Tibial nerve (tissue), 4 donors: ENCODE data around the gene ZNF587B. TPM values are rescaled to one million over a fixed set of nuclear protein-coding genes. Genes with fewer than 3 reads are reported as not detected.
A peak's percentile ranks its signal among the peaks of the same experiment; 100 is the strongest.
"Not testable (repeated sequence)": the region's sequence is repeated elsewhere in the genome, so short reads cannot be mapped to it uniquely, and the experiment has no call there.

Experiments used
- DNase-seq, 2 donors: peaks; one replicate each; pipeline ENCODE4 v3.0.0-alpha.2; 2019; ENCODE audit warnings: low spot score in 2 of 2
- H3K27ac ChIP-seq, 4 donors: fragments of 200-600 bp; sonication (generic) in 3 of 4; one replicate each; pipeline ENCODE4 v1.5.1; 2017 to 2019; ENCODE audit warnings: mild to moderate bottlenecking in 1 of 4
- H3K27me3 ChIP-seq, 2 donors: fragments of 200-600 bp; sonication (generic) in 1 of 2; one replicate each; pipeline versions ENCODE4 v1.5.1 to v1.6.0; 2017 to 2019
- H3K36me3 ChIP-seq, 3 donors: fragments of 200-600 bp; sonication (generic); one replicate each; pipeline ENCODE4 v1.5.1; 2018 to 2019
- H3K4me1 ChIP-seq, 4 donors: fragments of 200-600 bp; sonication (generic) in 3 of 4; one replicate each; pipeline ENCODE4 v1.5.1; 2017 to 2019
- H3K4me3 ChIP-seq, 4 donors: fragments of 200-600 bp; sonication (generic) in 3 of 4; one replicate each; pipeline ENCODE4 v1.5.1; 2017 to 2019; ENCODE audit warnings: mild to moderate bottlenecking in 1 of 4, moderate library complexity in 1 of 4
- H3K9me3 ChIP-seq, 4 donors: fragments of 200-600 bp; sonication (generic) in 3 of 4; one replicate each; pipeline ENCODE4 v1.5.1; 2017 to 2019
- CTCF ChIP-seq, 5 experiments: fragments of 200-600 bp in 3 of 5; fragments of 450-650 bp in 2 of 5; sonication (generic) in 3 of 5; IDR thresholded peaks; one replicate each; pipeline ENCODE4 v1.5.1; 2016 to 2019; ENCODE audit warnings: antibody characterized with exemption in 5 of 5, mild to moderate bottlenecking in 3 of 5, moderate library complexity in 2 of 5
- EP300 ChIP-seq, 2 donors: sonication (generic); formaldehyde crosslinking; IDR thresholded peaks; one replicate each; pipeline ENCODE4 v1.6.1; 2017; ENCODE audit warnings: antibody characterized with exemption in 2 of 2, mild to moderate bottlenecking in 1 of 2
- POLR2A ChIP-seq, 2 donors: fragments of 450-650 bp; IDR thresholded peaks; one replicate each; pipeline ENCODE4 v1.6.1; 2017; ENCODE audit warnings: antibody characterized with exemption in 2 of 2, mild to moderate bottlenecking in 2 of 2, moderate library complexity in 2 of 2
- whole genome bisulfite sequencing, 2 donors: methylation state at CpG; one replicate each; pipeline ENCODE4 v1.1.5; 2018; 5-methylcytosine and 5-hydroxymethylcytosine counted together
- total RNA-seq, 4 donors: library from RNA; depleted of rRNA; stranded (reverse); fragments of >200 nt; gene quantifications; one replicate each; pipeline ENCODE4 v1.1.0, GENCODE V29; 2016

The ZNF587B gene
- 10 to 100 TPM in 2 of 4 donors, 1 to 10 TPM in 2; 8.5 to 14.9 (median 10.1) TPM for total RNA-seq

- Histone ChIP-seq H3K9me3 (peaks cover 0 to 49% (median 0%) of the 10 kb centered on the region in 4 donors), H3K27ac (peak within 1 kb of the TSS in 1 of 4 donors; percentile 30), H3K4me3 (peak within 1 kb of the TSS in 3 of 4 donors; percentile 19 to 45 (median 24)), H3K4me1 (peaks cover 0 to 9% (median 0%) of the 10 kb centered on the region in 4 donors), H3K36me3 (peaks cover 0 to 65% (median 0%) of the 10 kb centered on the region in 3 donors), H3K27me3 (no peaks in the 10 kb centered on the region)
- whole genome bisulfite sequencing, 2 donors: 17 to 24% methylated on average over 12 to 22 of the region's 22 CpGs
- TF ChIP-seq CTCF (IDR thresholded peaks at IDR 0.05) (peak in 2 of 5 experiments; percentile 21 to 28), POLR2A (IDR thresholded peaks at IDR 0.05) (no peak), EP300 (IDR thresholded peaks at IDR 0.05) (peak in 1 of 2 donors; percentile 8)
- peak in 1 of 2 donors; percentile 35 for DNase-seq
These were observed at the start of gene ZNF587B for GRCh38 chr19:57830071-57830602. Gene ZNF587B (plus strand): TSS chr19:57830299. CDS start chr19:57830529, 230 bp downstream.

GRCh38 chr19:57786286-57786685 is 43.8 kb upstream of the ZNF587B start:
- no peak overlapping the region for H3K4me3 ChIP-seq
- no peak for TF ChIP-seq CTCF (IDR thresholded peaks at IDR 0.05)
- TF ChIP-seq EP300 (IDR thresholded peaks at IDR 0.05): no peak
- no peak for TF ChIP-seq POLR2A (IDR thresholded peaks at IDR 0.05)
- no peak for DNase-seq
- H3K9me3 ChIP-seq: peaks cover 0 to 98% (median 38%) of the 10 kb centered on the region in 4 donors
- H3K27ac ChIP-seq: no peak overlapping the region
- H3K36me3 ChIP-seq: peaks cover 0 to 96% (median 2%) of the 10 kb centered on the region in 3 donors
- H3K27me3 ChIP-seq: no peaks in the 10 kb centered on the region
- whole genome bisulfite sequencing, 2 donors: 95% methylated on average over 35 to 38 of the region's 38 CpGs
- no peaks in the 10 kb centered on the region for H3K4me1 ChIP-seq

GRCh38 chr19:57786906-57787305 is 43.2 kb upstream of the ZNF587B start:
- peaks cover 0 to 97% (median 34%) of the 10 kb centered on the region in 4 donors for H3K9me3 ChIP-seq
- no peak overlapping the region for H3K4me3 ChIP-seq
- no peaks in the 10 kb centered on the region for H3K4me1 ChIP-seq
- no peaks in the 10 kb centered on the region for H3K27me3 ChIP-seq
- no peak for DNase-seq
- peaks cover 0 to 96% (median 0%) of the 10 kb centered on the region in 3 donors for H3K36me3 ChIP-seq
- H3K27ac ChIP-seq: no peak overlapping the region
- WGBS, 2 donors: 95 to 98% methylated on average over 5 of the region's 5 CpGs
- TF ChIP-seq CTCF (IDR thresholded peaks at IDR 0.05) (no peak), POLR2A (IDR thresholded peaks at IDR 0.05) (no peak), EP300 (IDR thresholded peaks at IDR 0.05) (no peak)

- Histone ChIP-seq H3K4me3 (no peak overlapping the region), H3K27ac (no peak overlapping the region), H3K36me3 (peaks cover 0 to 96% (median 0%) of the 10 kb centered on the region in 3 donors), H3K4me1 (no peaks in the 10 kb centered on the region), H3K27me3 (no peaks in the 10 kb centered on the region), H3K9me3 (peaks cover 0 to 97% (median 29%) of the 10 kb centered on the region in 4 donors)
- TF ChIP-seq CTCF (IDR thresholded peaks at IDR 0.05) (no peak), POLR2A (IDR thresholded peaks at IDR 0.05) (no peak)
- no peak for DNase-seq
These were observed 41.9 kb upstream of the ZNF587B start for GRCh38 chr19:57788114-57788692.

- H3K9me3 ChIP-seq: peaks cover 0 to 97% (median 26%) of the 10 kb centered on the region in 4 donors
- 95 to 96% methylated on average over 4 of the region's 4 CpGs for WGBS, 2 donors
These were observed 40.8 kb upstream of the ZNF587B start for GRCh38 chr19:57789288-57789687.

GRCh38 chr19:57796580-57796979 is 33.5 kb upstream of the ZNF587B start:
- peaks cover 0 to 91% (median 0%) of the 10 kb centered on the region in 3 donors for H3K36me3 ChIP-seq
- H3K27me3 ChIP-seq, H3K27ac ChIP-seq, H3K4me3 ChIP-seq, H3K4me1 ChIP-seq, DNase-seq: not testable (repeated sequence)
- WGBS, 2 donors: 89 to 100% methylated on average over 1 of the region's 1 CpG
- H3K9me3 ChIP-seq: peaks cover 0 to 81% (median 3%) of the 10 kb centered on the region in 4 donors

More at GRCh38 chr19:57789288-57789687, 40.8 kb upstream of the ZNF587B start:
- no peak for DNase-seq
- Histone ChIP-seq H3K27ac (no peak overlapping the region), H3K27me3 (no peaks in the 10 kb centered on the region), H3K36me3 (peaks cover 0 to 97% (median 0%) of the 10 kb centered on the region in 3 donors), H3K4me1 (no peaks in the 10 kb centered on the region), H3K4me3 (no peak overlapping the region)
- TF ChIP-seq EP300 (IDR thresholded peaks at IDR 0.05) (no peak), CTCF (IDR thresholded peaks at IDR 0.05) (no peak), POLR2A (IDR thresholded peaks at IDR 0.05) (no peak)
